Thyroid gland (tissue), 4 donors: Measurements from ENCODE around the gene SPDYE16.
"Not testable (repeated sequence)": the region's sequence is repeated elsewhere in the genome, so short reads cannot be mapped to it uniquely, and the experiment has no call there.

Source experiments
- POLR2A ChIP-seq, 2 donors: fragments of 450-650 bp; IDR thresholded peaks; one replicate each; pipeline ENCODE4 v1.6.1; 2017; ENCODE audit warnings: antibody characterized with exemption in 2 of 2, mild to moderate bottlenecking in 2 of 2, moderate library complexity in 1 of 2
- TF ChIP-seq, protein P1 (sequence below), 6 experiments: fragments of 200-600 bp in 3 of 6; fragments of 450-650 bp in 3 of 6; sonication (generic) in 3 of 6; IDR thresholded peaks; one replicate each; pipeline ENCODE4 v1.5.1; 2016 to 2019; ENCODE audit warnings: antibody characterized with exemption in 6 of 6, mild to moderate bottlenecking in 2 of 6, inconsistent platforms in 1 of 6, moderate library complexity in 1 of 6

DNA sequence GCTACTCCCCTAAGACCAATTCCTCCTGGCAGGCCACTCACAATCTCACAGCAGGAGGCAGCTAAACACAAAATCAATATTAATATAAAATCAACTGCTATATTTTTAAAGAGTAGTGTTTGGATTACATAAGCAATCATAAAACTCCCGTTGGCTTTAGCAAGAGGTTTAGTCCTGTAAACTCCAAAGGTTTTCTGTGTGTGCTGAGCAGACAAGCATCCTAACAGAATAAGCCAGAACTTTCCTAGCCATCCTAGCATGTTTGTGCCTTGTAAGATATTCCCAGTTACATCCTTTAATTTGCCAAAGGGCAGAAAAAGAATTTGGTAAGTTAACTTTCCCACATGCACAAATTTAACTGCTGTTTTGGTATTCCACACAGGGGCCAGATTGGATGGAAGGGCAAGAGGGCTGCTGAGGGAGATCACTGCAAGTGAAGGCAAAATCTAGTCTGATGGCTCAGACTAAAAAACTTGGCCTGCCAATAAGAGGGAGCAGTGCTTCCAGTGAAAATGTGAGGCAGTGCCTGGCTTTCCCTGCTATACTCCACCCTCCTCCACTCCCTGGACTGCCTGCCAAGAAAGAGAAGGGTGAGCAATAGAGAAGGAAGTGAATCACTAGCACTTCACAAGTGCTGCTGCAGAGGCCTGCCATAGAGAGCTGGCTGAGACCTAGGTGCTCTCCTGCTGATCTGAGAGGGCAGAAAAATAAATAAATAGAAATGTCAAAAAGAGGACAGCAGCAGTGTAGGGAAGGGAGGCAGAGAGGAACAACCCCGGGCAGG lies 39.9 kb upstream of the SPDYE16 start:
- TF ChIP-seq, protein P1, sequence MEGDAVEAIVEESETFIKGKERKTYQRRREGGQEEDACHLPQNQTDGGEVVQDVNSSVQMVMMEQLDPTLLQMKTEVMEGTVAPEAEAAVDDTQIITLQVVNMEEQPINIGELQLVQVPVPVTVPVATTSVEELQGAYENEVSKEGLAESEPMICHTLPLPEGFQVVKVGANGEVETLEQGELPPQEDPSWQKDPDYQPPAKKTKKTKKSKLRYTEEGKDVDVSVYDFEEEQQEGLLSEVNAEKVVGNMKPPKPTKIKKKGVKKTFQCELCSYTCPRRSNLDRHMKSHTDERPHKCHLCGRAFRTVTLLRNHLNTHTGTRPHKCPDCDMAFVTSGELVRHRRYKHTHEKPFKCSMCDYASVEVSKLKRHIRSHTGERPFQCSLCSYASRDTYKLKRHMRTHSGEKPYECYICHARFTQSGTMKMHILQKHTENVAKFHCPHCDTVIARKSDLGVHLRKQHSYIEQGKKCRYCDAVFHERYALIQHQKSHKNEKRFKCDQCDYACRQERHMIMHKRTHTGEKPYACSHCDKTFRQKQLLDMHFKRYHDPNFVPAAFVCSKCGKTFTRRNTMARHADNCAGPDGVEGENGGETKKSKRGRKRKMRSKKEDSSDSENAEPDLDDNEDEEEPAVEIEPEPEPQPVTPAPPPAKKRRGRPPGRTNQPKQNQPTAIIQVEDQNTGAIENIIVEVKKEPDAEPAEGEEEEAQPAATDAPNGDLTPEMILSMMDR (IDR thresholded peaks at IDR 0.05) = not testable (repeated sequence)
- not testable (repeated sequence) for TF ChIP-seq POLR2A (IDR thresholded peaks at IDR 0.05)
